ENCODE measurements around the gene FCHSD2. TPM values are rescaled to one million over a fixed set of nuclear protein-coding genes. Genes with fewer than 3 reads are reported as not detected.

The FCHSD2 gene
- total and polyA plus RNA-seq, 2 of the 8 experiments (the other 6 are each of a cell fraction or from before 2014, with no cell fraction given) = 4.1 to 7.8 TPM

DNA sequence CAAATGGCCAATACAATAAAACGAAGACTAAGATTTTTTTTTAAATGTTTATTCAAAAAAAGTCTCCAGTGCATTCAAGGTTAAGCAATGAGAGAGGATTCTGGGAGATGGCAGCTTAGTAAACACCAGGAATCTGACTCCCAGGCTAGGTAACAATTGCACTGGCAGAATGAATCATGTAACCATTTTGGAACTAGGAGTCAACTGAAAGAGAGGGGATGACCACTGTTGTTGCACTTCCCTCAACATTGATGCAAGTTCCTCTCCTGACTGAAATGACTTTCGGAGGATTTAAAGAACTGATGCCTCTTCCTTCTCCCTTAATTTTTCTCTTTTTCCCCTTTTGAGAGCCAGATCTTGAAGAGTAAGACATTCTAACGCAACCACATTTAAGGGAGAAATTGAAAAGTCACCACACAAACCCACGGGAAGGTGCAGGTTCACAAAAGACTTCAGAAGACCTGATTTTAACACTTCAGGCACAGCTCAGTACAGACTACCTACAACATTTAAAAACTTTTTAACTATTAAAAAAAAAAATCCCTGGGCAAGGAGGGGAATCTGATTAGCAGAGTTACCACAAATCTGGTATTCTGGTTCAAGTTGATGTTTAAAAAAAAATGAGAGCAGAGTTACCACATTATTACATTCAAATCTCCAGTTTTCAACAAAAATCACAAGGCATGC is 56.8 kb downstream of the FCHSD2 start:
- FAIRE-seq = no peak
- Histone ChIP-seq H2BK15ac (ENCODE audit: low read length) (no peak overlapping the region), H3K56ac (replicated peaks; ENCODE audit: insufficient read length, low read depth, low read length) (no peak overlapping the region), H3K27me3 (replicated peaks in 1 of 4; ENCODE audit: control insufficient read depth in 3 of 4, extremely low read depth in 1 of 4, insufficient read depth in 3 of 4, low read length in 3 of 4) (no peaks in the 10 kb centered on the region), H3K9me3 (ENCODE audit: insufficient read depth in 2 of 2, low read depth in 1 of 2, low read length in 1 of 2) (no peaks in the 10 kb centered on the region), H2BK20ac (ENCODE audit: low read length) (no peak overlapping the region), H2AFZ (ENCODE audit: low read length) (peak overlapping the region; percentile 63; the same call in 1 of the 2 replicates), H4K20me1 (replicated peaks in 1 of 2; ENCODE audit: control insufficient read depth in 1 of 2, insufficient read depth in 2 of 2, low read length in 2 of 2) (no peaks in the 10 kb centered on the region), H3K23ac (ENCODE audit: insufficient read length) (no peak overlapping the region), H3K79me1 (ENCODE audit: low read depth, low read length) (no peaks in the 10 kb centered on the region), H4K91ac (replicated peaks; ENCODE audit: insufficient read length, low read length) (no peak overlapping the region), H2BK5ac (ENCODE audit: low read depth, low read length) (no peak overlapping the region), H3K23me2 (ENCODE audit: low read depth, low read length) (no peaks in the 10 kb centered on the region), H3K4me1 (replicated peaks in 1 of 4; ENCODE audit: control insufficient read depth in 3 of 4, insufficient read depth in 4 of 4, low read length in 3 of 4) (peaks cover 0 to 2% (median 0%) of the 10 kb centered on the region in 4 experiments; a peak in 1 of 7 replicates), H3K4me3 (ENCODE audit: extremely low read depth in 1 of 4, insufficient read depth in 2 of 4, low read depth in 3 of 4, low read length in 4 of 4) (no peak overlapping the region), H3K14ac (ENCODE audit: insufficient read length) (no peak overlapping the region), H3K9ac (replicated peaks in 1 of 4; ENCODE audit: extremely low read depth in 1 of 4, low read depth in 3 of 4, low read length in 3 of 4) (no peak overlapping the region), H3K27ac (ENCODE audit: low read depth, low read length) (no peak overlapping the region), H4K5ac (ENCODE audit: insufficient read length, low read depth, low read length) (peak overlapping the region; percentile 29), H4K8ac (ENCODE audit: extremely low read depth, insufficient read depth, low read length) (no peak overlapping the region), H3K4me2 (ENCODE audit: insufficient read depth in 1 of 2, low read depth in 2 of 2, low read length in 2 of 2) (no peak overlapping the region), H2BK12ac (ENCODE audit: low read depth, low read length) (no peak overlapping the region), H3K4ac (replicated peaks; ENCODE audit: insufficient read length, low read depth, low read length) (no peak overlapping the region), H2AK5ac (ENCODE audit: low read depth, low read length) (no peak overlapping the region), H3K18ac (ENCODE audit: extremely low read depth, low read length) (no peak overlapping the region), H2BK120ac (replicated peaks; ENCODE audit: low read depth, low read length) (no peak overlapping the region), H3K79me2 (ENCODE audit: control insufficient read depth in 1 of 2, insufficient read depth in 2 of 2, low read length in 2 of 2) (no peaks in the 10 kb centered on the region), H3K36me3 (ENCODE audit: control insufficient read depth in 2 of 4, insufficient read depth in 4 of 4, low read length in 3 of 4) (no peaks in the 10 kb centered on the region)
- CTCF ChIA-PET (ENCODE audit: partially characterized antibody) = interaction anchor here (0.6 kb wide), 2 partner anchors 161 to 254 kb away, joined by 3 read pairs; no protein-coding TSS in a partner anchor
- no peak for DNase-seq (ENCODE audit: low read depth in 1 of 2, low spot score in 2 of 2)
- POLR2A ChIA-PET (ENCODE audit: partially characterized antibody) = no interaction called here
- WGBS, 2 experiments (ENCODE audit: extremely low coverage in 1 of 2, insufficient coverage in 1 of 2, insufficient read length in 1 of 2, insufficient replicate concordance in 2 of 2, low coverage in 1 of 2, low lambda C conversion rate in 2 of 2, missing lambda C conversion rate in 1 of 2) = 81% methylated on average over 4 of the region's 4 CpGs; no CpG with 5 or more reads in 1 of the 2 experiments
- TF ChIP-seq KDM5A (IDR thresholded peaks at IDR 0.05; ENCODE audit: low read length) (no peak), HDAC6 (IDR thresholded peaks at IDR 0.05; ENCODE audit: low read depth, low read length) (no peak), HDAC2 (IDR thresholded peaks at IDR 0.05; ENCODE audit: borderline replicate concordance in 1 of 2, low read depth in 2 of 2, low read length in 2 of 2) (no peak), SUZ12 (IDR thresholded peaks at IDR 0.05; ENCODE audit: low read length) (no peak), EGR1 (IDR thresholded peaks at IDR 0.05; ENCODE audit: borderline replicate concordance, low read depth, low read length) (no peak), PHF8 (conservative IDR thresholded peaks at IDR 0.05; ENCODE audit: low read depth, low read length) (no peak), SRF (IDR thresholded peaks at IDR 0.05; ENCODE audit: low read depth, low read length) (no peak)
- TF ChIP-seq, protein P1, sequence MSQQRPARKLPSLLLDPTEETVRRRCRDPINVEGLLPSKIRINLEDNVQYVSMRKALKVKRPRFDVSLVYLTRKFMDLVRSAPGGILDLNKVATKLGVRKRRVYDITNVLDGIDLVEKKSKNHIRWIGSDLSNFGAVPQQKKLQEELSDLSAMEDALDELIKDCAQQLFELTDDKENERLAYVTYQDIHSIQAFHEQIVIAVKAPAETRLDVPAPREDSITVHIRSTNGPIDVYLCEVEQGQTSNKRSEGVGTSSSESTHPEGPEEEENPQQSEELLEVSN (IDR thresholded peaks at IDR 0.05) = no peak
- TF ChIP-seq, protein P2, sequence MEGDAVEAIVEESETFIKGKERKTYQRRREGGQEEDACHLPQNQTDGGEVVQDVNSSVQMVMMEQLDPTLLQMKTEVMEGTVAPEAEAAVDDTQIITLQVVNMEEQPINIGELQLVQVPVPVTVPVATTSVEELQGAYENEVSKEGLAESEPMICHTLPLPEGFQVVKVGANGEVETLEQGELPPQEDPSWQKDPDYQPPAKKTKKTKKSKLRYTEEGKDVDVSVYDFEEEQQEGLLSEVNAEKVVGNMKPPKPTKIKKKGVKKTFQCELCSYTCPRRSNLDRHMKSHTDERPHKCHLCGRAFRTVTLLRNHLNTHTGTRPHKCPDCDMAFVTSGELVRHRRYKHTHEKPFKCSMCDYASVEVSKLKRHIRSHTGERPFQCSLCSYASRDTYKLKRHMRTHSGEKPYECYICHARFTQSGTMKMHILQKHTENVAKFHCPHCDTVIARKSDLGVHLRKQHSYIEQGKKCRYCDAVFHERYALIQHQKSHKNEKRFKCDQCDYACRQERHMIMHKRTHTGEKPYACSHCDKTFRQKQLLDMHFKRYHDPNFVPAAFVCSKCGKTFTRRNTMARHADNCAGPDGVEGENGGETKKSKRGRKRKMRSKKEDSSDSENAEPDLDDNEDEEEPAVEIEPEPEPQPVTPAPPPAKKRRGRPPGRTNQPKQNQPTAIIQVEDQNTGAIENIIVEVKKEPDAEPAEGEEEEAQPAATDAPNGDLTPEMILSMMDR (IDR thresholded peaks at IDR 0.05; ENCODE audit: control extremely low read depth in 1 of 3, insufficient read depth in 1 of 3, low read depth in 1 of 3, low read length in 3 of 3) = no peak
